Measurements from ENCODE around the gene NRG2. TPM values are rescaled to one million over a fixed set of nuclear protein-coding genes. Genes with fewer than 3 reads are reported as not detected.

NRG2 gene
- total RNA-seq, 6 donors from 2014 or later: 0.46 to 4.2 (median 1.5) TPM

DNA sequence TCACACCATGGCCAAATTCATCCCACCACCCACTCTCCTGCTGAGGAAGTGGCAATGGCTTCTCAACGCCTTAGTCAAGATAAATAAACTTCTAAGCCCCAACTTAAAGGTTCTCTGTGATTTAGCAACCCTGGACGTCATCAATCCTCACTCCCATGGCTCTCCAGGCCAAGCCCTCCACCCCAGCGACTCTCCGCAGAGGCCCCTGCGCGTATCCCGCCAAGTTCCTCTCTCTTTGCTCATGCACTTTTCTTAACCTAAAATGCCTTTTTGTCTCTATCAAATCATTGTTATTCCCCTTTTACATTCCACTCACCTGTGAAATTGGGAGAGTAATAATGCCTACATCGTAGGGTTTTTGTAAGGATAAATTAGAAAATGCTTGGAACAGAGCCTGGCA, 88.6 kb downstream of the NRG2 start:
- peaks cover 0 to 3% (median 0%) of the 10 kb centered on the region in 4 donors for H3K4me1 ChIP-seq
- DNase-seq (no peak), ATAC-seq (ENCODE audit: low FRiP score in 2 of 2) (no peak)
- H3K36me3 ChIP-seq: no peaks in the 10 kb centered on the region
- TF ChIP-seq POLR2AphosphoS5 (IDR thresholded peaks at IDR 0.05): no peak
- TF ChIP-seq, protein P1, sequence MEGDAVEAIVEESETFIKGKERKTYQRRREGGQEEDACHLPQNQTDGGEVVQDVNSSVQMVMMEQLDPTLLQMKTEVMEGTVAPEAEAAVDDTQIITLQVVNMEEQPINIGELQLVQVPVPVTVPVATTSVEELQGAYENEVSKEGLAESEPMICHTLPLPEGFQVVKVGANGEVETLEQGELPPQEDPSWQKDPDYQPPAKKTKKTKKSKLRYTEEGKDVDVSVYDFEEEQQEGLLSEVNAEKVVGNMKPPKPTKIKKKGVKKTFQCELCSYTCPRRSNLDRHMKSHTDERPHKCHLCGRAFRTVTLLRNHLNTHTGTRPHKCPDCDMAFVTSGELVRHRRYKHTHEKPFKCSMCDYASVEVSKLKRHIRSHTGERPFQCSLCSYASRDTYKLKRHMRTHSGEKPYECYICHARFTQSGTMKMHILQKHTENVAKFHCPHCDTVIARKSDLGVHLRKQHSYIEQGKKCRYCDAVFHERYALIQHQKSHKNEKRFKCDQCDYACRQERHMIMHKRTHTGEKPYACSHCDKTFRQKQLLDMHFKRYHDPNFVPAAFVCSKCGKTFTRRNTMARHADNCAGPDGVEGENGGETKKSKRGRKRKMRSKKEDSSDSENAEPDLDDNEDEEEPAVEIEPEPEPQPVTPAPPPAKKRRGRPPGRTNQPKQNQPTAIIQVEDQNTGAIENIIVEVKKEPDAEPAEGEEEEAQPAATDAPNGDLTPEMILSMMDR (IDR thresholded peaks at IDR 0.05): no peak
- TF ChIP-seq POLR2A (IDR thresholded peaks at IDR 0.05): no peak
- 85 to 89% methylated on average over 8 of the region's 8 CpGs for WGBS, 2 donors
- no peaks in the 10 kb centered on the region for H3K9me3 ChIP-seq
- H3K27me3 ChIP-seq: no peaks in the 10 kb centered on the region
- no peak overlapping the region for H3K27ac ChIP-seq
- H3K4me3 ChIP-seq: no peak overlapping the region

DNA sequence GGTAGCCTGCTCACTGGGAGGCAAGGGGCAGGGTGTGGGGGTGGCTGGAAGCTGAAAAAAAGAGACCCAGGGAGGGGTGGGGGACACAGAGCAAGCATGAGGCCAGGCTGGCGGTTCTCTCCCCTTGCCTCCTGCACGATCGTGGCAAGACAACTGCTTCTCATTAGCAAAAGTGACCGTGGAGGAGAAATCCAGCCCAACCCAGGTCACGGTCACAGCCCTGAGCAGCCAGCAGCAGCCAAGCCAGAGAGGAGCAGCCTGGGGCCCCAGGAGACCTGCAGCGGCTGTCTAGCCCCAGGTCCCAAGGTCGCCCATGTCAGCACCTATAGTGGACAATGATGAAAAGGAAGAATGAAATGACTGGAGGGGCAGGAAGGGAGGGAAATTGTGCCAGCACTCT, 89.1 kb downstream of the NRG2 start:
- H3K27ac ChIP-seq: no peak overlapping the region
- H3K9me3 ChIP-seq: no peaks in the 10 kb centered on the region
- H3K4me1 ChIP-seq: peaks cover 0 to 3% (median 0%) of the 10 kb centered on the region in 4 donors
- H3K27me3 ChIP-seq: no peaks in the 10 kb centered on the region
- DNase-seq (peak in 1 of 2 donors; percentile 27), ATAC-seq (ENCODE audit: low FRiP score in 2 of 2) (no peak)
- no peaks in the 10 kb centered on the region for H3K36me3 ChIP-seq
- WGBS, 2 donors: 82 to 85% methylated on average over 7 of the region's 7 CpGs
- TF ChIP-seq, protein P1 (IDR thresholded peaks at IDR 0.05): no peak
- TF ChIP-seq POLR2AphosphoS5 (IDR thresholded peaks at IDR 0.05) (no peak), POLR2A (IDR thresholded peaks at IDR 0.05) (no peak), EP300 (IDR thresholded peaks at IDR 0.05) (no peak)
- no peak overlapping the region for H3K4me3 ChIP-seq

DNA sequence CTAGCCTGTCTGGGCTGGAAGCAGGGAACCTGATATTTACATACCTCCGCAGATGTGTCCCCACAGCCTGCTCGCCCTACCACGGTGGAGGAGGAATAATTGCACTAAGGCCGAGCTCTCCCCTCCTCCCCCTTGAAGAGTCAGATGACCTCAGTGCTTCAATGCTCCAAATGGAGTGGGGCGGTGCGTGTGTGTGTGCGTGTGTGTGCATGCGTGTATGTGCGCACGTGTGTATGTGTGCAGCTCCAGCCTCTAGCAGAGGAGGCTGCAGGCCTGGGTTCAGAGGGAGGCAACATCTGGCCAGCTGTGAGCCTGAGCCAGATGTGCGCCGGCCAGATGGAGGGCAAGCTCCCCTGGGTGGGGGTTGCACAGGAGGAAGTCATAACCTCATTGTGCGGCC, 90.5 kb downstream of the NRG2 start:
- Histone ChIP-seq H3K27me3 (no peaks in the 10 kb centered on the region), H3K4me3 (no peak overlapping the region), H3K36me3 (no peaks in the 10 kb centered on the region), H3K4me1 (peaks cover 0 to 3% (median 0%) of the 10 kb centered on the region in 4 donors), H3K9me3 (no peaks in the 10 kb centered on the region), H3K27ac (no peak overlapping the region)
- TF ChIP-seq, protein P1 (IDR thresholded peaks at IDR 0.05): no peak
- TF ChIP-seq EP300 (IDR thresholded peaks at IDR 0.05): no peak
- no peak for TF ChIP-seq POLR2AphosphoS5 (IDR thresholded peaks at IDR 0.05)
- TF ChIP-seq POLR2A (IDR thresholded peaks at IDR 0.05): no peak
- peak in 1 of 2 donors; percentile 19 for DNase-seq
- 82 to 91% methylated on average over 6 to 12 of the region's 13 CpGs for WGBS, 2 donors
- ATAC-seq (ENCODE audit: low FRiP score in 2 of 2): no peak

DNA sequence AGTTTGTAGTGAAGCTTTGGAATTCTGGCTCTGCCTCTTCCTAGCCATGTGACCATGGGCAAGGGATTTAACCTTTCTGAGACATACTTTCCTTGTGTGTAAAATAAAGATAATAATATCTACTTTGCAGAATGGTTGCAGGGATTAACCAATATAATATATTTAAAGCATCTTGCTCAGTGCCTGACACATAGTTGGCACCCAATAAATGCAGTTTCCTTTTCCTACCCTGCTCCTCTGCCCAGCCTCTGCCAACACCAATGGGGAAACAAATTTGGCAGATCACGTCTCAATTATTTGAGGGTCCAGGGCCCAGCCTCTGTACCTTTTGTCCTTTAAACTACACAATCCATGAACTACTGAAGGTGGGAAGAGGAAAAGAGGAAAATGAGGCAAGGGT, 91.1 kb downstream of the NRG2 start:
- no peak overlapping the region for H3K4me3 ChIP-seq
- TF ChIP-seq, protein P1 (IDR thresholded peaks at IDR 0.05): no peak
- TF ChIP-seq POLR2A (IDR thresholded peaks at IDR 0.05): no peak
- TF ChIP-seq EP300 (IDR thresholded peaks at IDR 0.05): no peak
- no peak for TF ChIP-seq POLR2AphosphoS5 (IDR thresholded peaks at IDR 0.05)
- H3K36me3 ChIP-seq: no peaks in the 10 kb centered on the region
- H3K9me3 ChIP-seq: no peaks in the 10 kb centered on the region
- 73 to 80% methylated on average over 1 of the region's 1 CpG for WGBS, 2 donors
- H3K27me3 ChIP-seq: no peaks in the 10 kb centered on the region
- ATAC-seq (ENCODE audit: low FRiP score in 2 of 2): no peak
- DNase-seq: no peak
- no peak overlapping the region for H3K27ac ChIP-seq
- H3K4me1 ChIP-seq: peaks cover 0 to 3% (median 0%) of the 10 kb centered on the region in 4 donors

DNA sequence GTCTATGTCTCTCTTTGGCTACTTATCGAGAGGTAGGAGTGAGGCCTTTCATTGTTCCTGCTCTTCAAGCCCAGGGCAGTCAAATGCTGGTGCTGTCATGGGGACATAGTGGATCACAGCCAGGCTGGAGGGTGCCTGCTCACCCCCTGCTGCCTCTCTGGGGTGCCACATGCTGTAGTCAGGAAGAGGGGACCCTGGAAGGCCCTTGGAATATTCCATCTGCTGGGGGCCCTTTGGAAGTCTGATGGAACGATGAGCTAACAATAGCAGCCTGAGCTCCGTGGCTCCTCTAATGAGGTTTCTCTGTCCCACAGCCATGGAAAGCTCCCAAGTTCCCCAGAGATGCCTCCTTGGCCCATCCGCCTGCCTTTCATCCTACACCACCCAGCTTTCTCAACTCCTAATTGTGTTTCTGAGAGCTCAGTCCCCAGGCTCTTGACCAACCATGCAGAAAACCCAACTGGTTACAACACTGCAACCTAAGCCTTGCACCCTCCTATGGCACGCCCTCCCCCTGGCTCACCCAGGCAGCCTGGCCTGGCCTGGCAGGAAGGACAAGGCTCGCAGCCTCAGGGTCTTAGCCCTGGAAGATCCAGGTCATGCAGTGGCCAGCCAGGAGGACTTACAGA, 91.7 kb downstream of the NRG2 start:
- DNase-seq: peak in 1 of 2 donors; percentile 20
- no peak for ATAC-seq (ENCODE audit: low FRiP score in 2 of 2)
- Histone ChIP-seq H3K27ac (no peak overlapping the region), H3K27me3 (no peaks in the 10 kb centered on the region), H3K36me3 (no peaks in the 10 kb centered on the region), H3K9me3 (no peaks in the 10 kb centered on the region), H3K4me3 (no peak overlapping the region), H3K4me1 (peaks cover 0 to 3% (median 0%) of the 10 kb centered on the region in 4 donors)
- TF ChIP-seq POLR2A (IDR thresholded peaks at IDR 0.05) (no peak), EP300 (IDR thresholded peaks at IDR 0.05) (no peak), POLR2AphosphoS5 (IDR thresholded peaks at IDR 0.05) (no peak)
- TF ChIP-seq, protein P1 (IDR thresholded peaks at IDR 0.05): no peak
- 92 to 98% methylated on average over 4 to 6 of the region's 6 CpGs for WGBS, 2 donors
